T1000 (cell line): Measurements from ENCODE around the gene PRDM16.

Source experiments
- DNase-seq: peaks from one replicate; lab custom pipeline; 2025; ENCODE audit warnings: mixed read lengths; lab: John Stamatoyannopoulos, UW

The PRDM16 gene

DNA sequence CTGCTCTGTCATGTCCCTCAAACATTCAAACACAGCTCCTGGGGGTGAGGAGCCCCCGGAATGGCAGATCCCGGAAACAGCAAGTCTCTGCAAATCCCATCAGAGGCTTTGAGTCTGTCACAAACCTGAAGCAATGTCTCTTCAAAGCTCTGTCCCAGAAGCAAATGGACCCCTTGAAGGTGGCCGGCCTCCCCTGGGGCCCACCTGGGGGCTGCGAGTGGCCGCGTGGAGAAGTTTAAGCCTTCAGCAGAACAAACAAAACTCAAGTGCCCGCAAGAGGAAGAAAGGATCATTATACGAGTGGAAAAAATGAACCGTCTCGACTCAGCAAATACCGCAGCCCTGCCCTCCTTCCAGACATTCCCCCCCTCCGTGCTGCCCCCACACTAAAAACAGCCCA, 53.3 kb downstream of the PRDM16 start:
- no peak for DNase-seq

DNA sequence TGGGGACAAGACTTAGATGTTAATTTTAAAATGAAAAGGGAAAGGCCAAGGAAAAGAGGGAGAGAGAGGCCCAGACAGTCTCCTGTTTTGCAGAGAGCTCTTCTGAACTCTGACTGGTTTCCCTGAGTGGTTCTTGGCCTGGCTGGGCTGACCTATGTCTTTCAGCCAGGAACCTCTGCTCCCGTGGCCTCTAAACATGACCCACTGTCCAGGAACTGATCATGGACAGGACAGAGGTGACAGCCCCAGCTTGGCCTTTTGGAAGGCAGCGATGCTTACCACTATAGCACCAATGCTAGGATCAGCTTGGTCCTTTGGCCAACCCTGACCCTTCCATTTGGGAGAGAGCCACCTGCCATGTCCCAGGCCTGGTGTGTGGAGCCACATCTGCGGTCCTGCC, 55.2 kb downstream of the PRDM16 start:
- DNase-seq, result no peak

DNA sequence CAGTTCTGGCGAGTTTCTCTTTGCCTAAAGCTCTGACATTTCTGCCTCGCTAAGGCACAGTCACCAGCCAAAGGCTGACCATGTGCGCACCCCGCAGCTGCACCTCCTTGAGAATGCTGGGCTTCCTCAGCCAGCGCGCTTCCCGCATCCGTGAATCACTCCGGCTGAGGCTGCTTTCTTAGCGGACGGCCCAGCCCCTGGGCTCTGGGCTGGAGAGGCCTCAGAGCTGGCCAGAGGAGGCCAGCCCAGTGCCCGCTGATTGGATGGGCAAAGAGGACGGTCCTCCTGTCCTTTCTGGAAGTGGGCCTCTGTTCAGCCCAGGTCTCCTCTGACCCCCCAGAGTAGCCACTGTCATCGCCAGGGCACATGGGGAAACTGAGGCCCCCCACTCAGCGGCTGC, 56.1 kb downstream of the PRDM16 start:
- no peak for DNase-seq

DNA sequence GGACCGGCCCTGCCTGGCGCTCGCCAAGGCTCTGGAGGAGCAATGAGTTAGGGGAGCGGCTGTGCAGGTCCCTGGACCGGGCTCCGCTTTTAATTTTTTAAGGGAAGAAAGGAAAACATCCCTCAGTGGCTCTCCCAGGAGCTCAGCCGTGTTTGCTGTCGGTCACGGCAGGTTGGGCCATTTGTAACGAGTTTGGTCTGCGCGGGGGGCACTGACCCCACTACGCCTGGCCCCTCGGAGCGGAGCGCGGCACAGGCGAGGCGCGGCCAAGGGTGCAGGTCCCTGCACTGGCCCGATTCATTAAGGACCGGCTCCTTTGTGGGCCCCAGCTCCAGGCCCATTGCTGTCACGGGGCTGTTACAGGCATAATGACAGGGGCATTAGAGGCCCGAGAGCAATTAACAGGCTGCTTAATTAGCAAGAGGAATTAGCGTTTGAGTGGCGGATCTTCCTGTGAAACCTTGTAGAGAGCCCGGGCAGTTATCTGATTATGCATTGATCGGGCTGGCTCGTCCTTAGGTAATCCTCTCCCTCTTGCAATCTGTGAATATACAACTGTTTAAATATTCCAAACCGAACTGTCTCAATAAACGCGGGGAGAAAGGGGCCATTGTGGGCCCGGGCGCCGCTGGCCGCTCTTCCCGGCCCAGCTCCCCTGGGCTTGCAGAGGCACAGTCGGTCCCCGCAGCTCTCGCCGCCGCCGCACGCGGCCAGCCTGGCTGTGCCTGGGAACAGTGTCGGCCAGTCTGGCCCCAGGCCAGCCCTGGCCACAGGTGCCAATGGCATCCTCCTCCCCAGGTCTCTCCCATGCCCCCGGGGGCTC, 56.8 kb downstream of the PRDM16 start:
- no peak for DNase-seq

DNA sequence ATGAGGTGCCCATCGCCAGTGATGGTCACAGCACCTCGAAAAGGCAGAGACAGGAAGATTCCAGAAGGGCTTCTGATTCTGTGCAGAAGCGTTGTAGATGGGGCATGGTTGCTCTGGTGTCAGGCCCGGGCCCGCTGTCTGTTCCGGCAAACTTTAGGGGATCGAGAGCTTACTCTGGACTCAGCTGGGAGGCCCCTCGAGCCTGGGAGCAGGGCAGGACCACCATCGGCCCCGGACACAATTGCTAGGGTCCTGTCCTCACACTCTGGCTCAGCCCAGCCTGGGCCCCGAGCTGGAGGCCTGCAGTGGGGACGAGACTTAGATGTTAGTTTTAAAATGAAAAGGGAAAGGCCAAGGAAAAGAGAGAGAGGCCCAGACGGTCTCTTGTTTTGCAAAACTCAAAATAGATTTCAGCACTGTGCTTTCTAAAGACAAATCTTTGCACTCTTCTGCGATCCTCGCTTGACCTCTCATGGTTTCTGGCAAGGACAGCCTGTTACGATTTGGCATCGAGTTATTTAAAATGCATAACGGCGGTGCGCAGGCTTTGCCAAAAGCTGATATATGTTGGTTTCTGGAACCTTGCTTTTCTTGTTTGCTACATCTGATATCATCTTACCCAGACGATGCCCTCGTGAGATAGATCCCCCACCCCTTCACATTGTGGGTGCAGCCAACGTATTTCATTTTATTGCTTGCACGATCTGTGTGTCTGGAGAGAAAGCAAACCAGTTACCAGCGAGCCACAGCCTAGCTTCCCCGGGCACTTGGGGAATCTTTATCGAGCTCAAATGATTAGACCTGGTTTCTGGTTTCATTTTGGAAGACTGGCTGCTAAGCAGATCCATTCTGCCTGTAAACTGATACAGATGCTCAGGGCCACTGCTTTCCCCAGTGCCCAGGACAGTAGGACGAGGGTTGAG, 58.0 kb downstream of the PRDM16 start:
- no peak for DNase-seq

DNA sequence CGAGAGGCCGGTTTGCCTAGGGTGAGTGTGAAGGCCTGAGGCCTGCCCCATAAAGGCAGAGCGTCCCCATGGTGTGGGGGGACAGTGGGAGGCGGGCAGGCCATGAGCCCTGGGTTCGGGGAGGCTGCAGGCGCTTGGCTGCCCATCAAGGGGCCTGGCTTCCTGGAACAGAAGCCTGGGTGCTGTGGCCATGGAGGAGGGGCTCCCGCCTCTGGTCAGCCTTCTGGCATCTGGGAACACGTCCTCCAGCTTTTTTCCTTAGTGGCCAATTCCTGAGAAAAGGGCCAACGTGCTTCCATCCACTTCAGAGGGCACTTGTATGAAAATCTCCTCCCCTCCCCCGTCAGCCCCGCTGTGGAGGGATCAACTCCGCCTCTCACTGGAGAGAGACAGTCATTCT, 58.7 kb downstream of the PRDM16 start:
- DNase-seq, result no peak

DNA sequence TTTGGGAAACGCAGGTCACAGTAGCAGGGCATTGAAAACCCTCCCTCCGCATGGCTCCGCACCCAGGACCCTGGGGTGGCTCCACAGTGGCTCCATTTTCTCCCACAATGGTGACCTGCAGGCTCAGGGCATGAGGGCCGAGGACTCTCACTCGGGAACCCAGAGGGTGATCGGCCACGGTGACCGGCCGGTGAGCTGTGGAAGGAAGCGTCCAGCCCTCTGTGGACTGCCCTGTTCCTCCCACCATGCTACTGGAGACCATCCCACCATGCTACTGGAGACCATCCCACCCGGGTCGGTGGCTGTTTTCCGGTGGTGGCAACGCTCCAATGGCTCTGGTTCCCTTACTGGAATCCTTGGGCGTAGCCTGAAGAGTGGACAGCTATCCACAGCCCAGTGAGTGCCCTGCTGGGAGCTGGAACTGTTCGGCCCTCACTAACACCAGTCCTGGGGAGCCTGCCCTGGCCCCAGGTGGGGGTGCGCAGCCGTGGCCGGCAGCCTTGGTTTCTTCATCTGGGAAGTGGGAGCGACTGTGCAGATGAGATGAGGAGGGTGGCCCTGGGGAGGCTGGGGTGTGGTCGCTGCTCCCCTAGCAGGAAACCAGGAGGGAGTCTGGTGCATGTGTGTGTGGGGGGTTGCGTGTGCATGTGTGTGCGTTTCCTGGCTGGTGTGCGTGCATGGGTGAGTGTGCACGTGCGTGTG, 59.6 kb downstream of the PRDM16 start:
- DNase-seq, result no peak

DNA sequence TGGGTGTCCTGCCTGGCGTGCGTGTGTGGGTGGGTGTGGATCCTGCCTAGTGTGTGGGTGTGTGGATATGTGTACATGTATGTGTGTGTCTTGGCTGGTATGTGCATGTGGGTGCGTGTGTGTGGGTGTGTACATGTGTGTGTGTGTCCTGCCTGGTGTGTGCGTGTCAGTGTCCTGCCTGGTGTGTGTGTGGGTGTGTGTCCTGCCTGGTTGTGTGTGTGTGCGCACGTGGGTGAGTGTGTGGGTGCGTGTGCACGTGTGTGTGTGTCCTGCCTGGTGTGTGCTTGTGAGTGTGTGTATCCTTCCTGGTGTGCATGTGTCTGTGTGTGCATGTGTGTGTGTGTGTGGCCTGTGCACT, 60.1 kb downstream of the PRDM16 start:
- no peak for DNase-seq

DNA sequence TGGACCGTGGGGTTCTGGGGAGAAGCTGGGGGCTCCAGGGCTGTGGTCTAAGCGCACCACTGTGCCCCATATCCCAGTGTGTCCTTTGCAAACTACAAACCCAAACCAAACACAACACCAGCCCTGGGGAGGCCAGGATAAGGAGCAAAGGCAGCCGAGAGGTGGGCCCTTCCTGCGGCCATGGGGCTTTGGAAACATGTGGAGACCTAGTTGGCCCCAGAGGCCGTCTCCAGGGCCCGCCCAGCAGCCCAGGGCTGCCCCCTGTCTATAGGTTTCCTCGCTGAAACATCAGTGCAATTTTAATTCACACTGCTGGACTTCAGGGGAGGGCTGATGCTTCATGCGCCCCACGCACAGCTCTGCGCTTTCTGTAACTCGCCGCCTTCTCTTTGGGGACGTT, 61.3 kb downstream of the PRDM16 start:
- DNase-seq, result no peak

DNA sequence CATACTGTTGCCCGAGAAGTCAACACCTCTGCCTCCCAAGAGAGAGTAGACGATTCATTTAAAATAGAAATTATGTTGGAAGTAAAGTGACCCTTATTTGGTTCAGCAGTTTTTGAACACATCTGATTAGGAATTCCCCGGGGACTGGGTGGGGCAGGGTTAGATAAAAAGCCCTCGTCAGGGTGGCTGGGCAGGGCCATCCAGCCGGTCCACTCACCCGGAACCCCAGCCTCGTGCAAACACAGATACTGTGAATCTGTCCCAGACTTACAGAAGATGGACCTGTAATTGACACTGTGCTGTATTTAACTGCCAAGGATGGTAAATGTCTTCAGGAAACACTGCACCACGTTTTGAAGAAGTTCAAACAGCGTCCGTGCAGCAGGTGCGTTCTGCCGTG, 63.7 kb downstream of the PRDM16 start:
- no peak for DNase-seq

DNA sequence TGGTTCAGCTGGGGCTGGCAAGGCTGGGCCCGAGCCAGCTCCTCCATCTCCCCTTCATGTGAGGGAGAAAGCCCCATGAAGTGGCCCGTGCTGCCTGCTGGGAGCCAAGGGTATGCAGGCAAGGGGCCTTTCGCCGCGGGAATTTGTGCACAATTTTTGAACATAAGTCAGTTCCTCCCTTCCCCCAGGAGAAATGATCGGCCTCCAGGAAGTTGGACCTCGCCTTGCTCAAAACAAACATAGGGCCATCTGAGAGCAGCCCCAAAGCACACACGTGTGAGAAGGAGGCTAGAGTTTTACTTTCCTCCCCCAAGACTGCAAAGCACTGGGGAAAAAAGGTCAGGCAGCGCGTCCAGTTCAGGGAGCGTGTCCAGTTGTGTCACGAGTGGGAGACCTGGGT, 64.7 kb downstream of the PRDM16 start:
- DNase-seq, result no peak

DNA sequence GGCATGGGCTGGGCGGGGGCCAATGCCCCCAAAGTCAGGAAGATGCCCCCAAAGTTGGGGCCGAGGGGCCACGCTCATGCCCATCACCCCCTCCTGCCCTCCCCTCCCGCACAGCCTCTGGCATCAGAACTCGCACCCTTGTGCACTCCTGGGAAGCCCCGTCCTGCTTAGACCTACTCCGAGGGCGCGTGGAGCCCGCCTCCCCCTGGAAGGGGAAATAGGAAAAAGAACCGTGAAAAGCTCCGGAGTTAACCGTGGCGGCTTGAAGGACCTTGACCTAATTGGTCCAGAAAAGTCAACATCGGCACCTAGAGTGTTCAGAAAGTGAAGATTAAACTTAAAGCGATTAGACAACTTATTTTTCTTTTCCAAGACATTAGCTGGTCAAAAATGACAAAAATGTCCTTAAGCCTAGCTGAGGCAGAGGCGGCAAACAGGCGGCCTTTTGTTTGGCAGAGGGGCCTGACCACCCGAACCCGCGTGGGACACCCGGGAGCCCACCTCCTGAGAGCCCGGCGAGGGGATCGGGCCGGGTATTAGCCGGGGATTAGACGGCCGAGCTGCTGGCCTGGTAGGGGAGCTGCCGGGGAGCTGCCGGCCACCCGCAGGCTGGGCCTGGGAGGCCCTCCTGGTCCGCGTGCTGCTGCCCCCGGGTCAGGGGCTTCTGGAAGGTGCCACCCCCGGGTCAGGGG, 65.5 kb downstream of the PRDM16 start:
- no peak for DNase-seq

DNA sequence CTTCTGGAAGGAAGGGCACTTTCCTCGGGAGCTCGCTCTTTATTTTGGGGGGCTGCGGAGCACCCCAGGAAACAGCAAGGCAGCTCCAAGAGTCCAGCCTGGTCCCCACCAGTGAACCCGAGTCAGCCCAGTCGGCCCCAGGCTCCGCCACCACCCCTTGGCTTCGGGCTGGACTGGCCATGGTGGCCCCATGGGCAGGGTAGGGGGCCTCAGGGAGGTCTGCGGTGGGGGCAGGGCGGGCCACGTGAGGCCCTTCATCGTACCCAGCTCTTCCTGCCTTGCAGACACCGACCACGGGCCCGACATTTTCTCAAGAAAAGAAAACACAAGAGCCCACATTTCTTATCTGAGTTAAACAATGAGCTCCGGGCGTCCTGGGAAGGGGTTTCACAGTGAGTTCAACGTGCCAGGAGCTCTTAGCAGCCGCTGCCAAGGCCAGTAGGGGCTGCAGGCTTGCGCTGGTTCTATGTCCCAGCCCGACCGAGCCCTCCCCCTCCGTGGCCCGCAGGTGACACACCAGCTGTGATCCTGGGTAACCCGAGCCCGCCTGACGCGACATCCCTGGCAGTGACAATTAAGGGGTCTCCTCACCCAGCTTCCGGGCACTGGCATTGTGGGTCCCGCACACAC, 66.2 kb downstream of the PRDM16 start:
- no peak for DNase-seq

DNA sequence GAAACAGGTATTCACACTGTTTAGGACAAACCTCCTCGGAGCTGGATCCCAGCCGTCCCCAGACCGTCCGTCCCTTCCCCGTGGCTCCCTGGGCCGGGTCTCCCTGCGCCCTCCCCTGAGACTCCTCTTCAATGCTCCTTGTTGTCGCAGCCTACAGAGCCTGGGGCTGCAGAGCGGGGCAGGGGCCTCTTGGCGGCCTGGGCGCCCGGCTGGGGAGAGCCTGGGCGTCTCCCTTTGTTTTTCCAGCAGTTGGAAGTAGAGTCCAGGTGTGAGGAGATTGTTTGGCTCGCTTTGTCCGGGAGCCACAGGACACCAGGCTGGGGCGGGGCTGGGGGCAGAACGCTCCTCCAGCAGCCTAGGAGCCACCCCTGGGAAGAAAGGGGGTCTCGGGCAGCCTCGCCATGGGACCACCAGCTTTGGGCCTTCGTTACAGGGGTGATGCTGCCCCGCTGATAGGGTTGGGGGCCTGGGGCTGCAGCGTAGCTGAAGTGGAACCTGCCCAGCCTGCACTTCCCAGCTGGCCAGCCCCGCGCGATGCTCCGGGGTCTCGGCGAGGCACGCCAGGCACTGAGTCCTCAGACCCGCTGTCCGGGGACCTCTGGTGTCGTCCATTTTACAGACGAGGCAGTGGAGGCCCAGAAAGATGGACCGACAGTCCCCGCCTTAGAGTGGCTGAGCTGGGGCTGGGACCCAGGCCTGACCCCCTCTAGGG, 66.9 kb downstream of the PRDM16 start:
- DNase-seq, result no peak

DNA sequence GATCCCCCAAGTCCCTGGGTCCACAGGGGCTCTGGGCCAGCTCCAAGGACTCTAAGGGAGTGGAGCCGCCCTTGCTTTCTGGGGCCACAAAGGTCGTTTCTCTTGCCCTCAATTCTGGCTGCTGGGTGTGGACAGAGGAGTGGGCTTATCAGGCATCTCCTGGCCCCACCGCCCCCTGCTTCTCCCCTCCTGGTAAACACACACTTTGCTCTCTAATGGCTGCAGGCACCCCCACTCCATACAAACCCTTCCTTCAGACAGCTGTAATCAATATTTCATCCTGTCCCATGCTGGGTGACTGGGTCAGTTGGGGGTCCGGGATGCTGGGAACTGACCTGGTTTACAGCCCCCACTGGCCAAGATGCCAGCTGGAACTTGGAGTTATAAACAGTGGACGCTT, 67.5 kb downstream of the PRDM16 start:
- no peak for DNase-seq

DNA sequence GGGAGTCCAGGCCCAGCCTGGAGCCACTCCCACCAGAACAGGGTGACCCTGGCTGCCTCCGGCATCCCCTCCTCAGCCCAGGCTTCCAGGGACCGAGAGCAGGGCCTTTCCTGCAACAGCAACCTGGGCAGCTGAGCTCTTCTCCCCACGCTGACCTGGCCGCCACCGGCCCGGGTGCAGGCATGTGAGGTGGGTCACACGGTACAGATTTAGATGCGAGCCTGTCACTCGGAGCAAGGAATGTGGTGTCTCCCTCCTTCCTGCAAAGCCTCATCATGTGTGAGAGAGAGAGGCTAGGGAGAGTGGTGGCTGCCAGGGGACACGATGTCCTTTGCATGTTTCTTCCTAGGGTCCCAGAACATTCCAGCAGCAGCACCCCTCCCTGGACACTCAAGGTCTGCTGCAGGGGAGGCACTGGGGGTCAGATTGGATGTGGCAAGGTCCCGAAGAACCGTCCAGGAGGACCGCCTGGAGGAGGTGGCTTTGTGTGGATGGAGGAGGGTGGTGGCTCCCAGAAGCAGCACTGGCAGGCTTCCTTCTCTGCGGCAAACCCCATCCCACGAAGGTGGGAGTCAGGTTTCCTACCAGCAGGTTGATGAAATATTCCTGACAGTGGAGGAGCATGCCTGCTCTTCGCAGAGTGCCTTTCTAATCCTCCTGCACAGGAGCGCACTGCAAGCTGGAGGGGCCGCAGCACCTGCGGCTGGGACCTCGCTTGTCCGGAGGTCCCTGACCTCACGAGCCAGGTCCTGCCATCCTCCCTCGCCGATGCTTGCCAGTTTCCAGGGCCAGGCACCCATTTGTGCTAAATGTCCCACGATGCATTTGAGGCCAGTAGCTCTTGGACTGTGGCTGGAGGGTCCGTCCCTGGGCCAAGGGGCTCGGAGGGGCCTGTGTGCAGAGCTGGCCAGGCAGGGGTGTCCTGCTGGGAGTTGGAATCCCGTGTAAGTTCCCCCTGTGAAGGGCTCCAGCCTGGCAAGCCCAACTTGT, 68.4 kb downstream of the PRDM16 start:
- DNase-seq, result no peak

DNA sequence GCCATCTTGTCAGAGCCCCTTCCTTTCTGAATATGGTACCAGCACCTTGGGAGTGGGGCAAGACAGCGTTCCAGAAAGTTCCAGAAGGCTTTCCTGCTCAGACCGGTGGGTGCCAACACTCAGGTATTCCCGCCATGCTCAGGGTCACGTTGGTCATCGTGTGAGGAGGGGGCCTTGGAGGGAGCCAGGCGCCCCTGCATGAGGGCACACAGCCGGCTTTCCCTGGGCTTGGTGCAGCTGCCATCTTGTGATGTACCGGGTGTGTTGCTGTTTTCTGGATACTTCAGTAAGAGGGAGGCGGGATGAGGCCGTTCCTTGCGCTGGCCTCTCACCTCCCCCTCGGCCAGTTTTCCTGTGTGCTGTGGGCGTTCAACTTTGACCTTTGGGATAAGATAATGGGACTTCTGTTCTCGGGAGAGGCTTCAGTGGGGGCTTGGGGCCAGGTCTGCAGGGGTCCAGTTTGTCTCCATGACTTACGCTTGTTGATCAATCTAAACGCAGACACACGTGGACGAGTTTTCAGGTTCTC, 69.7 kb downstream of the PRDM16 start:
- no peak for DNase-seq

DNA sequence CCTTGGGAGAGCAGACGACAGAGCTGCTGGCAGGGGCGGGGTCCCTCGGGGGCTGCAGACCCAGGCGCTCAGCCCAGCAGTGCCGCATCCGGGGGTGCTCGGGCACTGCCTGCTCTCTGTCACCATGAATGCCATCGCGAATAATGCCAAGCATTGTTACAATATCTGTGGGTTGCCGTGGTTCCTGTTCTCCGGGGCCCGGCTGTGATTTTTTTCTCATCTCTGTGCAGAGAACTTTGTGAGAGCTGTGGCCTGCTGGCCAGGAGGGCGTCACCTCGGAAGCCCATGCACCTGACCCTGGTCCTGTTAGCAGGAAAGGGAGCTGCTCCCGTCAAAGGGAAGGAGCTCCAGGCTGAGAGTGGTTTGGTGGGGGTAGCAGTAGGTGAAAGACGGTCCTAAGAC, 70.4 kb downstream of the PRDM16 start:
- DNase-seq, result no peak

DNA sequence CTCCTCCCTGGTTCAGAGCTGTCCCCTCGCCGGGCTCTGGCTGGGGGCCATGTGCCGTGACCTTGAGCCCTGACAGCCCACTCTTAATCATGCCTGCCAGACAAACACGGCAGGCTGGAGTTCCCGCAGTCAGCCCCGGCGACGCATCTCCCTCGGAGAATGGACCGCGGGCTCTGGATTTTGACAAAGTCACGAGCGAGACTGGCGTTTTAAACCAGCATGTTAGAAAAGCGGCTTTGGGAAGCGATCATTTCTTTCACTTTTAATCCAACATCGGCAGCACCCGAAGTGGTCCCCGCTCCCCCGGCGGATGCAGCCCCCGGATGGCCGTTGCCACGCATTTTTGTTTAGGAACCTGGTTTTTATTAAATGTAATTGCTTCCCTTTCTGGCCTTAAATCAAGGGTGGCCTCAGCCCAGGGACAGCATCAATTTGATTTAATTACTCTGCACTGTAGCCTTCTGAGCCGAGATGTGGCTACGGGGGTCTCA, 70.9 kb downstream of the PRDM16 start:
- DNase-seq, result no peak
